Erythroblast (primary cell): ENCODE data around the gene DTHD1.

Experiments
- GATA1 ChIP-seq: IDR thresholded peaks from 2 replicates; pipeline ENCODE4 v1.6.1; 2011; ENCODE audit warnings: low read depth, mild to moderate bottlenecking, control low read depth, low read length, moderate library complexity
- POLR2A ChIP-seq: IDR thresholded peaks from 2 replicates; pipeline ENCODE4 v1.6.1; 2011; ENCODE audit warnings: mild to moderate bottlenecking, low read length

- TF ChIP-seq POLR2A, result no peak
- TF ChIP-seq GATA1, result no peak
These were observed 27.0 kb upstream of the DTHD1 start for GRCh38 chr4:36254371-36254770.
